ENCODE results near the gene DHX9.

DHX9 gene

GRCh38 chr1:182877331-182877730, 38.2 kb downstream of the DHX9 start:
- no peak for TF ChIP-seq CTCF (IDR thresholded peaks at IDR 0.05; ENCODE audit: low read depth, low read length)
- TF ChIP-seq MYC (IDR thresholded peaks at IDR 0.05; ENCODE audit: low read depth, low read length) = no peak
- no peak for TF ChIP-seq MAX (IDR thresholded peaks at IDR 0.05; ENCODE audit: low read depth, low read length)
- no peak for TF ChIP-seq POLR2A (IDR thresholded peaks at IDR 0.05; ENCODE audit: extremely low read depth, insufficient read length)
- no peak overlapping the region for H3K4me3 ChIP-seq (ENCODE audit: low read depth, low read length)
- no peak for DNase-seq (ENCODE audit: low read depth)

- DNase-seq (ENCODE audit: low read depth) = no peak
These were observed 38.7 kb downstream of the DHX9 start for GRCh38 chr1:182877842-182878241.

GRCh38 chr1:182884872-182885271, 45.7 kb downstream of the DHX9 start:
- H3K4me3 ChIP-seq (ENCODE audit: low read depth, low read length) = no peak overlapping the region
- no peak for DNase-seq (ENCODE audit: low read depth)
- TF ChIP-seq MYC (IDR thresholded peaks at IDR 0.05; ENCODE audit: low read depth, low read length) = no peak
- no peak for TF ChIP-seq CTCF (IDR thresholded peaks at IDR 0.05; ENCODE audit: low read depth, low read length)
- no peak for TF ChIP-seq POLR2A (IDR thresholded peaks at IDR 0.05; ENCODE audit: extremely low read depth, insufficient read length)
- TF ChIP-seq MAX (IDR thresholded peaks at IDR 0.05; ENCODE audit: low read depth, low read length) = no peak

More at GRCh38 chr1:182877842-182878241, 38.7 kb downstream of the DHX9 start:
- no peak overlapping the region for H3K4me3 ChIP-seq (ENCODE audit: low read depth, low read length)
- TF ChIP-seq MAX (IDR thresholded peaks at IDR 0.05; ENCODE audit: low read depth, low read length) (no peak), CTCF (IDR thresholded peaks at IDR 0.05; ENCODE audit: low read depth, low read length) (no peak), POLR2A (IDR thresholded peaks at IDR 0.05; ENCODE audit: extremely low read depth, insufficient read length) (no peak), MYC (IDR thresholded peaks at IDR 0.05; ENCODE audit: low read depth, low read length) (no peak)

GRCh38 chr1:182885591-182885990, 46.4 kb downstream of the DHX9 start:
- H3K4me3 ChIP-seq (ENCODE audit: low read depth, low read length) = no peak overlapping the region
- no peak for DNase-seq (ENCODE audit: low read depth)
- no peak for TF ChIP-seq CTCF (IDR thresholded peaks at IDR 0.05; ENCODE audit: low read depth, low read length)
- TF ChIP-seq MAX (IDR thresholded peaks at IDR 0.05; ENCODE audit: low read depth, low read length) = no peak
- TF ChIP-seq MYC (IDR thresholded peaks at IDR 0.05; ENCODE audit: low read depth, low read length) = no peak
- TF ChIP-seq POLR2A (IDR thresholded peaks at IDR 0.05; ENCODE audit: extremely low read depth, insufficient read length) = no peak

GRCh38 chr1:182886985-182887384, 47.8 kb downstream of the DHX9 start:
- H3K4me3 ChIP-seq (ENCODE audit: low read depth, low read length) = no peak overlapping the region
- TF ChIP-seq MAX (IDR thresholded peaks at IDR 0.05; ENCODE audit: low read depth, low read length) (no peak), POLR2A (IDR thresholded peaks at IDR 0.05; ENCODE audit: extremely low read depth, insufficient read length) (no peak), MYC (IDR thresholded peaks at IDR 0.05; ENCODE audit: low read depth, low read length) (no peak), CTCF (IDR thresholded peaks at IDR 0.05; ENCODE audit: low read depth, low read length) (no peak)
- DNase-seq (ENCODE audit: low read depth) = no peak

Data from NB4 (cell line).